Stimulated activated CD4-positive, alpha-beta T cell treated with anti-CD3 and anti-CD28 coated beads, TNF-alpha, amount 100 ng/mL, for 1 hour (primary cell): ENCODE results near the gene EIF2S2.
"Not testable (repeated sequence)": the region's sequence is repeated elsewhere in the genome, so short reads cannot be mapped to it uniquely, and the experiment has no call there.

Experiments
- DNase-seq, 3 donors: peaks; one replicate each; pipeline ENCODE4 v3.0.0-alpha.2; 2020; ENCODE audit warnings: low read depth in 3 of 3, low spot score in 1 of 3

EIF2S2 gene, protein sequence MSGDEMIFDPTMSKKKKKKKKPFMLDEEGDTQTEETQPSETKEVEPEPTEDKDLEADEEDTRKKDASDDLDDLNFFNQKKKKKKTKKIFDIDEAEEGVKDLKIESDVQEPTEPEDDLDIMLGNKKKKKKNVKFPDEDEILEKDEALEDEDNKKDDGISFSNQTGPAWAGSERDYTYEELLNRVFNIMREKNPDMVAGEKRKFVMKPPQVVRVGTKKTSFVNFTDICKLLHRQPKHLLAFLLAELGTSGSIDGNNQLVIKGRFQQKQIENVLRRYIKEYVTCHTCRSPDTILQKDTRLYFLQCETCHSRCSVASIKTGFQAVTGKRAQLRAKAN

DNA sequence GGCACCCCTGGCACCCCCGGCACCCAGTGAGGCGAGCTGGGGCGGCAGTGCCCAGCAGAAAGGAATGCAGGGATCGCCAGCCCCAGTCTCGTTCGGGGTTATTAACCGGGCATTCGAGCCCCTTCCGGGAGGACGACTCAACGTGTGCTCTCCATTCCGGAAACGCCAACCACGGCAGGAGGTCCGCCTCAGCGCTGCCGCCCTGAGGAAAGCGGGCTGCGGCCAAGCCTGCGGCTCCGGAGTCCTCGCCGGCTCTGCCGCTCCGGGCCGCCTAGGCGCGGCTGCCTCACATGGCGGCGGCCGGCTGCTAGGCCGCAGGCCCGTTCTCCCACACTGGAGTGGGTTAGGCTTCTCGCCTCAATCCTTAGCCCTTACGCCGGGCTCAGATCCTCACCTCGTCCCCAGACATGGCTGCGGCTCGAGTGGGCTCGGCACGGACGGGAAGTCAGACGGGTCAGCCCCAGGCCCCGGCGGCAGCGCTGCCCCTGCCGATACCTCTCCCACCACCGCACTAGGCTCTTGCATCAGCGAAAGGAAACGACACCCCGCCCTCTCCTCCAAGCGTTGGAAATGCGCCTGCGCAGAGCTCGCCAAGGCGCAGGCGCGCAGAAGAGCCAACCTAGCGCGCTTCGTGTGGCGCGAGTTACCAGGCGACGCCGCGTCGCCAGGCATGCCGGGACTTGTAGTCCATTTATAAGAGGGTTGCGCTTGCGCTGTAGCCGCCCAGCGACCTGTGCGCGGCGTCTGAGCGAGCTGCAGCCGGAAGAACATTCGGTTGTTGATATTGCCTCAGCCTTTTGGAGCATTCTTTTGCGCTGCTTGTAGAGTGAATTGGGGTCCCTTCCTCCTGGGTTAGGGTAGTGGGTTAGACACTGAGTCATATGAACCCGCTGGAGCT lies at the start of gene EIF2S2:
EIF2S2 (minus strand) TSS at position 542 of the 898 bp plus-strand sequence; CDS start at position 409, 133 bp downstream.
- DNase-seq, result peak; percentile 85 to 93 (median 89)

DNA sequence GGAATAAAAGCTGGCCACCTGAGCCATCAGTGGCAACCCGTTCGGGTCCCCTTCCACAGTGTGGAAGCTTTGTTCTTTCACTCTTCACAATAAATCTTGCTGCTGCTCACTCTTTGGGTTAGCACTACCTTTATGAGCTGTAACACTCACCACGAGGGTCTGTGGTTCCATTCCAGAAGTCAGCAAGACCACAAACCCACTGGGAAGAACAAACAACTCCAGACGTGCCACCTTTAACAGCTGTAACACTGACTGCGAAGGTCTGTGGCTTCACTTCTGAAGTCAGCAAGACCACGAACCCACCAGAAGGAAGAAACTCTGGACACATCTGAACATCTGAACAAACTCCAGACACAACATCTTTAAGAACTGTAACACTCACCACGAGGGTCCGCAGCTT lies 45.7 kb upstream of the EIF2S2 start:
- not testable (repeated sequence) for DNase-seq

DNA sequence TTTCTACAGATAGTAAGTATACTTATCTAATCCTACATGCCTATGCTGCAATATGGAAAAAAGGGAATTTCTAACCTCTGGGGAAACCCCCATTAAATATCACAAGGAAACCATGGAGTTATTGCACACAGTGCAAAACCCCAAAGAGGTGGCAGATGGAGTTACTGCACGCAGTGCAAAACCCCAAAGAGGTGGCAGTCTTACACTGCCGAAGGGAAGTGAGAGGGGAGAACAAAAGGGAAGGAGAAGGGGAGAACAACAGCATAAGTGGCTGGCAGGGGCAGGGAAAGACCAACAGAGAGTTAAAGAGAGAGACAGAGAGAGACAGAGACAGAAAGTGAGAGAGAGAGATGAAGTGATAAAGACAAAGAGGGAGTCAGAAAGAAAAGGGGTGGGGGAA lies 43.8 kb upstream of the EIF2S2 start:
- DNase-seq, result no peak

DNA sequence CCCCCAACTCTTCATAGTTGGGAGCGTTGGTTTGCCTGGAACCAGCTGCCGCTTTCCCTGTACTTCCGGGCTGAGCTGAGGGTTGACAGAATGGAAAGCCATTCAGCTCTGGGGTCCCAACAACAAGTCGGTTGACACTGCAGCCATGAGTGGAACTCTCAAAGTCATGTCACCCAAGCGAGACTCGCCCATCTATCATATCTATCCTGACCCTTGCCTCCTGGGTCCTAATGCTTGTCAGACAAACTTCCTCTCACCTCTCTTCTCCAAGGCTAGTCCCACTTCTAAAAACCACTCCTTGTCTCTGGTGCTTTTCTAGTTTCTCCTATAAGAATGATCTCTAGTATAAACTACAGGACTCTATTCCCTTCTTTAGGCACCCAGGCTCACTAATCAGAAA lies 41.1 kb upstream of the EIF2S2 start:
- not testable (repeated sequence) for DNase-seq

DNA sequence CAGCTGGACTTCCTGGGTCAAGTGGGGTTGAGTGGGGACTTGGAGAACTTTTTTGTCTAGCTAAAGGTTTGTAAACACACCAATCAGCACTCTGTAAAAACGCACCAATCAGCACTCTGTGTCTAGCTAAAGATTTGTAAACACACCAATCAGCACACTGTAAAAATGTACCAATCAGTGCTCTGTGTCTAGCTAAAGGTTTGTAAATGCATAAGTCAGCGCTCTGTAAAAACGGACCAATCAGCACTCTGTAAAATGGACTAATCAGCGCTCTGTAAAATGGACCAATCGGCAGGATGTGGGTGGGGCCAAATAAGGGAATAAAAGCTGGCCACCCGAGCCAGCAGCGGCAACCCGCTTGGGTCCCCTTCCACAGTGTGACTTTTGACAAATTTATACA lies 40.0 kb upstream of the EIF2S2 start:
- DNase-seq, result not testable (repeated sequence)

DNA sequence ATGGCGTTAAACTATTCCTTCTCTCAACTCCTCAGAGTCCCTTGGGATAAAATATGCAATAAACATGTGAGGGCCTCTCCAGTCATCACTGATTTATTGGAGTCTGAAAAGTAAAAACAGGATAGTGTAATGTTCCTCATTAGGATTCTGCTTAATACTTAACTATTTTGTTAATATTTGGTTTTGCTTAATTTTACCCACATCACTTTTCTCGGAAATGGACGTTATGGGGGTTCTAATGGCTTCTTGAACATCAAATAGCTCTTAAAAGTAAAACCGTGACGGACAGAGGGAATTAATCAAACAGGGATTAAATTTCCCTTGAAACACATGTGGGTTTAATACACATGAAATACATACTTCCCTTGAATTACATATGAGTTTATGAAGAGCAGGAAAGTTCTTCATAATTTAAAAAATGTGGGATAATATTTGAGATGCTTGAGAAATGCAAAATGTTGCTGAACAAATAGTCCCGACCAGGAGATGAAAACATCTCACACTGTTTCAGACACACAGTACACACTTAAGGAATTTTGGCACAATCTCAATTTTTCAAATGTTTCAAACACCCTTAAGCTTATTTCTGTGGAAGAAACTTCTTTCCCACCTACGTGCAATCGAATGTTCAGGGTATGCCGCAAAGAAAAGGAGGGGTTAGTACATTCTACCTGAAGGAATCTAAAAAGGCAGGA lies 38.4 kb upstream of the EIF2S2 start:
- DNase-seq, result no peak

DNA sequence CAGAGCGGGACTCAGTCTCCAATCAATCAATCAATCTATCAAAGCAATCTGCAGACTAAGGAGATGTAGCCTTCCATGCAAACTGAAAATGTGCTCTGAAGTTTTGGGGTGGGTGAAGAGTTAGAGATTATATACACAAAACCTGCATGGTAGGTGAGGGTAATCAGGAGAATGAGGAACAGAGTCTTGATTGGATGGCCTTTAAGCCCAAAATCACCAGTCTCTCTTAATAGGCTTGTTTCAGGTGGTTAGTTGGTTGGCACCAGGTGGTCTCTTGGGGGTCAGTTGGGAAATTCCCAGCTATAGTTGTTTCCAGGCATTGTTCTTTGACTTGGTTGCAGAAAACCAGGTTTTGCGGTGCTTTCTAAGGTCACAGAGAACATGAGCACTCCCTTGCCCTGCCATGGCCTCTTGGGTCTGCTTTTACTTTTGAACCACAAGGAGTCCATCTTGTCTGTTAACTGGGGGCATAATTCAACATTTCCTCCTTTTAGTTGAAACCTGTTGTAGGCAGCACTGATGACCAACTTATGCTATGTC lies 33.3 kb upstream of the EIF2S2 start:
- no peak for DNase-seq

DNA sequence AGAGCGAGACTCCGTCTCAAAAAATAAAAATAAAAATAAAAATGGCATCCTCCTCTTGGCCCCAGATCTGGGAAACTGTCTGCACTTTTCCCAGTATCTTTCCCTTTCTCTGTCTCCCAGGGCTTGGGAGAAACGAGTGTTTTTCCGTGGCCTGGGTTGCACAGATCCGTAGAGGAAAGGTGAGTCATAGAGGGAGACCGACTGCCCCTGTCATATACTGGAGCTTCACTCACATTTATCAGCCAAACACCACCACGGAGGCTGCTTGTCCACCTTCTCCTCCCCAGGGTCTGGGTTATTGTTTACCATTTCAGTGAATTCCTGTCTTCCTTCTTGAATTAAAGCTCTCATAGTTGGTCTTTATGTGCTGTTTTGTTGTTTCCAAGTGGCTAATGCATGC lies 31.9 kb upstream of the EIF2S2 start:
- DNase-seq, result no peak

DNA sequence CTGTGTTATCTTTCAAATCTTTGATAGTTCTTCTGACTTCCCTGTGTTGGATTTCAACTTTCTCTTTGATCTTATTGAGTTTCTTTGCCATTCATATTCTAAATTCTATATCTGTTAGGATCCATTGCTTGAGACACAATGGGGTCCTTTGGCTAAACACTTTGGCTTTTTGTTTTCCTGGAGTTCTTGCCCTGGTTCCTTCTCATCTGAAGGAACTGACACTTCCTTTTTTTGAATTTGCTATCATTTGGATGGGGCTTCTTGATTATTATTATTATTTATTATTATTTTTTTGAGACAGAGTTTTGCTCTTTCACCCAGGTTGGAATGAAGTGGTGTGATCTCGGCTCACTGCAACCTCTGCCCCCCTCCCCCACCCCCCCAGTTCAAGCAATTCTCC lies 30.1 kb upstream of the EIF2S2 start:
- DNase-seq, result no peak

DNA sequence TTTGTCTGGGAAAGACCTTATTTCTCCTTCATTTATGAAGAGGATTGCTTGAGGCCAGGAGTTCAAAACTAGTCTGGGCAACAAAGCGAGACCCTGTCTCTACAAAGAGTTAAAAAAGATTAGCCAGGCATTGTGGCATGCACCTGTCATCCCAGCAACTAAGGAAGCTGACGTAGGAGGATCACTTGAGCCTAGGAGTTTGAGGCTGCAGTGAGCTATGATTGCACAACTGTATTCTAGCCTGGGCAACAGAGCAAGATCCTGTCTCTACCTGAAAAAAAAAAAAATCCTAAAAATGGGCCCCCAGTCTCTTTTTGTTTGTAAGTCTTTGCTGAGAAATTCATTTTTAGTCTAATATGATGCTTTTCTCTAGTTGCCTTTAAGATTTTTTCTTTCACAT lies 29.2 kb upstream of the EIF2S2 start:
- DNase-seq, result no peak

DNA sequence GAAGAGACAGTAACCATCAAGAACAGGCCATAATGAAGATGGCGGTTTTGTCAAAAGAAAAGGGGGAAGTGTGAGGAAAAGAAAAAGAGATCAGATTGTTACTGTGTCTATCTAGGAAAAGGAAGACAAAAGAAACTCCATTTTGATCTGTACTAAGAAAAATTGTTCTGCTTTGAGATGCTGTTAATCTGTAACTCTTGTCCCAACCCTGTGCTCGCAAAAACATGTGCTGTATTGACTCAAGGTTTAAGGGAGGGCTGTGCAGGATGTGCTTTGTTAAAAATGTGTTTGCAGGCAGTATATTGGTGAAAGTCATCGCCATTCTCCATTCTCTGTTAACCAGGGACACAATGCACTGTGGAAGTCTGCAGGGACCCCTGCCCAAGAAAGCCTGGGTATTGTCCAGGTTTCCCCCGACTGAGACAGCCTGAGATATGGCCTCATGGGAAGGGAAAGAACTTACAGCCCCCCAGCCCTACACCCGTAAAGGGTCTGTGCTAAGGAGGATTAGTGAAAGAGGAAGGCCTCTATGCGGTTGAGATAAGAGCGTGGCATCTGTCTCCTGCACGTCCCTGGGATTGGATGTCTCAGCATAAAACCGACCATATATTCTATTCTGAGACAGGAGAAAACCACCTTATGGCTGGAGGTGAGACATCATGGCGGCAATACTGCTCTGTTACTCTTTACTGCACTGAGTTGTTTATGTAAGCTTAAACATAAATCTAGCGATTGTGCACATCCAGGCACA lies 23.7 kb upstream of the EIF2S2 start:
- DNase-seq, result not testable (repeated sequence)

DNA sequence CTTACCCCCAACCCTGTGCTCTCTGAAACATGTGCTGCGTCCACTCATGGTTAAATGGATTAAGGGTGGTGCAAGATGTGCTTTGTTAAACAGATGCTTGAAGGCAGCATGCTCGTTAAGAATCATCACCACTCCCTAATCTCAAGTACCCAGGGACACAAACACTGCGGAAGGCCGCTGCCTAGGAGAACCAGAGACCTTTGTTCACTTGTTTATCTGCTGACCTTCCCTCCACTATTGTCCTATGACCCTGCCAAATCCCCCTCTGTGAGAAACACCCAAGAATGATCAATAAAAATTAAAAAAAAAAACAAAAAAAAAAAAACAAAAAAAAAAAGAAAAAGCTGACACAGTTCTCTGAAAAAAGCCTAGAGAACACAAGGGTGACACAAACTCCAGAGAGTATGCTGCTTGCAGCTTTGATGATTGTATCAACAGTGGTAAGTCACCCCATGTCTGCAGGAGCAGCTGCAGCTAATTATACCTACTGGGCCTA lies 21.4 kb upstream of the EIF2S2 start:
- not testable (repeated sequence) for DNase-seq

DNA sequence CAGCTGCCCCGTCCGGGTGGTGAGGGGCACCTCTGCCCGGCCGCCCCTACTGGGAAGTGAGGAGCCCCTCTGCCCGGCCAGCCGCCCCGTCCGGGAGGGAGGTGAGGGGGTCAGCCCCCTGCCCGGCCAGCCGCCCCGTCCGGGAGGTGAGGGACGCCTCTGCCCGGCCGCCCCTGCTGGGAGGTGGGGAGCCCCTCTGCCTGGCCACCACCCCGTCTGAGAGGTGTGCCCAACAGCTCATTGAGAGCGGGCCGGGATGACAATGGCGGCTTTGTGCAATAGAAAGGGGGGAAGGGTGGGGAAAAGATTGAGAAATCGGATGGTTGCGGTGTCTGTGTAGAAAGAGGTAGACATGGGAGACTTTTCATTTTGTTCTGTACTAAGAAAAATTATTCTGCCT lies 20.9 kb upstream of the EIF2S2 start:
- not testable (repeated sequence) for DNase-seq

DNA sequence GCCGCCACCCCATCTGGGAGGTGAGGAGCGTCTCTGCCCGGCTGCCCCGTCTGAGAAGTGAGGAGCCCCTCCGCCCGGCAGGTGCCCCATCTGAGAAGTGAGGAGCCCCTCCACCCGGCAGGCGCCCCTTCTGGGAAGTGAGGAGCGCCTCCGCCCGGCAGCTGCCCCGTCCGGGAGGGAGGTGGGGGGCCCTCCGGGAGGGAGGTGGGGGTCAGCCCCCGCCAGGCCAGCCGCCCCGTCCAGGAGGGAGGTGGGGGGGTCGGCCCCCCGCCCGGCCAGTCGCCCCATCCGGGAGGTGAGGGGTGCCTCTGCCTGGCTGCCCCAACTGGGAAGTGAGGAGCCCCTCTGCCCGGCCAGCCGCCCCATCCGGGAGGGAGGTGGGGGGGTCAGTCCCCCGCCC lies 20.4 kb upstream of the EIF2S2 start:
- not testable (repeated sequence) for DNase-seq

DNA sequence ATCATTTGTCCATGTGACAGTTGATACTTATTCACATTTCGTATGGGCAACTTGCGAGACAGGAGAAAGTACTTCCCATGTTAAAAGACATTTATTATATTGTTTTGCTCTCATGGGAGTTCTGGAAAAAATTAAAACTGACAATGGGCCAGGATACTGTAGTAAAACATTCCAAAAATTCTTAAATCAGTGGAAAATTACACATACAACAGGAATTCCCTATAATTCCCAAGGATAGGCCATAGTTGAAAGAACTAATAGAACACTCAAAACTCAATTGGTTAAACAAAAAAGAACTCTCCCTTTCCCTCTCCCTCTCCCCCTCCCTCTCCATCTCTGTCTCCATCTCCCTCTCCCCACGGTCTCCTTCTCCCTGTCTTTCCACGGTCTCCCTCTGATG lies 19.4 kb upstream of the EIF2S2 start:
- DNase-seq, result no peak

DNA sequence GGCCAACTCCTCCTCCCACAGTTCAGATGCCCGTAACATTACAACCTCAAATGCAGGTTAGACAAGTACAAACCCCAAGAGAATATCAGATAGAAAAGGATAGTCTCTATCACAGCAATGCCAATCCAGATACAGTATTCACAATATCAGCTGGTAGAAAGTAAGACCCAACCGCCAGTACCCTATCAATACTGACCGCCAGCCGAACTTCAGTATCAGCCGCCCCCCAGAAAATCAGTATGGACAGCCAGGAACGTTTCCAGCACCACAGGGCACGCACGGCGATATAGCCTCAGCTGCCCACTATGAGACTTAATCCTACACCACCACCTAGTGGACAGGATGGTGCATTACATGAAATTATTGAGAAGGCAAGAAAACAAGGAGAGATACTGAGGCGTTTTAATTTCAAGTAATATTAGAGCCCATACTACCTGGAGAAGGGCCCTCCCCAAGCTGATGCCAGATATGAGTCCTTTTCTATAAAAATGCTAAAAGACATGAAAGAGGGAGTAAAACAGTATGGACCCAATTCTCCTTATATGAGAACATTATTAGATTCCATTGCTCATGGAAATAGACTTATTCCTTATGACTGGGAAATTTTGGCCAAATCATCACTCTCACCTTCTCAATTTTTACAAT lies 17.6 kb upstream of the EIF2S2 start:
- DNase-seq, result peak; percentile 7 to 25 (median 13)

DNA sequence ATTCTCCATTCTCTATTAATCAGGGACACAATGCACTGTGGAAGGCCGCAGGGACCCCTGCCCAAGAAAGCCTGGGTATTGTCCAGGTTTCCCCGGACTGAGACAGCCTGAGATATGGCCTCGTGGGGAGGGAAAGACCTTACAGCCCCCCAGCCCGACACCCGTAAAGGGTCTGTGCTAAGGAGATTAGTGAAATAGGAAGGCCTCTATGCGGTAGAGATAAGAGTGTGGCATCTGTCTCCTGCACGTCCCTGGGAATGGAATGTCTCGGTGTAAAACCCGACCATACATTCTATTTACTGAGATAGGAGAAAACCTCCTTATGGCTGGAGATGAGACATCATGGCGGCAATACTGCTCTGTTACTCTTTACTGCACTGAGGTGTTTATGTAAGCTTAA lies 15.7 kb upstream of the EIF2S2 start:
- no peak for DNase-seq

DNA sequence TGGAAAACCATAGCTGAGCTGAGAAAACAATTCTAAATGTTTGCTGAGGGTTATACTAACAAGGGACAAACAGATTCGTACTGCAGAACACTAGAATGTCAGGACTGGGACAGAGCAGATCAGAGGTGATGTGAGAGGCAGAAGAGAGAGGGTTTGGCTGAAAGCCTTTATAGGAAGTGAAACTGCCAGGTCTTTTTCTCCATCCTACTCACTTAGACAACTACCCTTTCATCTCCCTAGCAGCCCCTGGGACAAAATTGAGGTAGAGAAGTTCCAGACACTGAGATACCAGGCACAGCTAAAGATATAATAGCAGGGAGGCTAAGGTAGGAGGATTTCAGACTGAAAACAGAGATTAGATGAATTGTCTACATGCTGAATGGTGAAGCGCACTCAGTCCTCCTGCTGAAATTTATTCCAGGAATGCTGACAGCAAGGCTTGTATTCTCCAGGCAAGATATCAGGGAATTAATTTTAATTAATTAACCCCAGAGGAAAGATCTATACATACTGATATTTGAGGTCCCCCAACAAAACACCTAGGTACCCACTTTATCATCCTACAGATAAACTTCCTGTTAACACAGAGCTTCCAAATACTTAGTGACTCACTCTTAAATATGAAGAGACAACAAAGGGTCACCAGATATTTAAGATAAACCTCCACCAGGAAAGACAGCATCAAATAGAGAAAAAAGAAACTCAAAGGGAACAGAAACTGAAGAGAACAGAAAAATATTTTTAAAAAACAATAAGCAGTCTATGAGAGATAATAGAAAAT lies 12.6 kb upstream of the EIF2S2 start:
- DNase-seq, result no peak

DNA sequence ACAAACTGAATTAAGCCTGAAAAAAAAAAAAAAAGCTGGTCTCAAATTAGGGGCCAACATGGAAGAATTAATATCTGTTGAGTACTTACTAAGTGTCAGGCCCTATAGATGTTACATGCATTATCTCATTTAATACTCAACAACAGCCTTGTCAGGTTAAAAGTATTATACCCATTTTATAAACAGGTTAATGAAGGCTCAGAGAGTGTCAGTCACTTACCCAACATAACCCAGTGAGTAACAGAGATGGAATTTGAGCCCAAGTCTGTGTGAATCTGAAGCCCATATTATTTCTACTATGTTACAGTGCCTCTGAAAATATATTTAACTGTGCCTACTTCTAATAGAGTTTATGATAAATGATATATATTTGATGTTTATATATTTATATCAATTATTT lies 11.3 kb upstream of the EIF2S2 start:
- no peak for DNase-seq
